H1 (cell line): ENCODE data around the gene MRM2.

ENCODE experiments used
- CBX5 ChIP-seq: fragments of 300-800, 300-1000 bp; sonication (generic); IDR thresholded peaks from 2 replicates; pipeline ENCODE4 v1.7.1; 2016; ENCODE audit warnings: antibody characterized with exemption, low read length, low read depth
- CREB1 ChIP-seq: IDR thresholded peaks from 2 replicates; pipeline ENCODE4 v1.6.1; 2012; ENCODE audit warnings: inconsistent platforms
- CTCF ChIP-seq, 3 experiments: IDR thresholded peaks; 1 replicate in 2 of 3; 2 replicates in 1 of 3; pipeline versions ENCODE4 v1.5.1 to v1.6.1; 2011; ENCODE audit warnings: low read length in 3 of 3, mild to moderate bottlenecking in 3 of 3, inconsistent platforms in 2 of 3, low read depth in 1 of 3, moderate library complexity in 1 of 3; ENCODE audit not compliant: insufficient read depth in 1 of 3; ENCODE audit errors: control extremely low read depth in 1 of 3
- EZH2 ChIP-seq: fragments of 200-600 bp; sonication (generic); IDR thresholded peaks from 2 replicates; pipeline ENCODE4 v1.7.1; 2012; ENCODE audit warnings: low read depth, mild to moderate bottlenecking, moderate library complexity, low read length, inconsistent platforms; ENCODE audit not compliant: severe bottlenecking
- HDAC2 ChIP-seq, 2 experiments: fragments of 300-600 bp in 1 of 2; sonication (generic) in 1 of 2; IDR thresholded peaks; 2 replicates each; pipeline ENCODE4 v1.6.1; 2011 to 2012; ENCODE audit warnings: low read depth in 2 of 2, low read length in 2 of 2, mild to moderate bottlenecking in 2 of 2, moderate library complexity in 2 of 2, borderline replicate concordance in 1 of 2, inconsistent platforms in 1 of 2
- JUN ChIP-seq: IDR thresholded peaks from 2 replicates; pipeline ENCODE4 v1.6.1; 2011; ENCODE audit warnings: low read depth, mild to moderate bottlenecking, improper control_type of control experiment, low read length
- JUND ChIP-seq: IDR thresholded peaks from 2 replicates; pipeline ENCODE4 v1.6.1; 2011; ENCODE audit warnings: mild to moderate bottlenecking, improper control_type of control experiment, low read length
- POLR2A ChIP-seq, 2 experiments: IDR thresholded peaks; 1 replicate in 1 of 2; 2 replicates in 1 of 2; pipeline ENCODE4 v1.6.1; 2011; ENCODE audit warnings: low read depth in 2 of 2, low read length in 2 of 2, mild to moderate bottlenecking in 2 of 2; ENCODE audit errors: control extremely low read depth in 1 of 2
- SP1 ChIP-seq: IDR thresholded peaks from 2 replicates; pipeline ENCODE4 v1.6.1; 2011; ENCODE audit warnings: low read depth, low read length
- SP4 ChIP-seq: IDR thresholded peaks from 2 replicates; pipeline ENCODE4 v1.6.1; 2012; ENCODE audit warnings: low read length, inconsistent platforms

GRCh38 chr7:2247141-2247995 lies 5.4 kb upstream of the MRM2 start:
- TF ChIP-seq CTCF (IDR thresholded peaks at IDR 0.05; ENCODE audit: control extremely low read depth in 1 of 3, insufficient read depth in 1 of 3, low read depth in 1 of 3, low read length in 3 of 3) (peak in 2 of 3 experiments; percentile 88 to 90; a peak in 3 of 4 replicates), JUND (no peak), JUN (no peak), SP1 (no peak), POLR2A (IDR thresholded peaks at IDR 0.05; ENCODE audit: control extremely low read depth in 1 of 2, low read depth in 2 of 2, low read length in 2 of 2) (peak in 1 of 2 experiments; percentile 49; a peak in 1 of 3 replicates), CBX5 (no peak), EZH2 (no peak), SP4 (no peak), CREB1 (no peak), HDAC2 (IDR thresholded peaks at IDR 0.05; ENCODE audit: borderline replicate concordance in 1 of 2, low read depth in 2 of 2, low read length in 2 of 2) (no peak)
